Natural killer cell treated with Interleukin-12 subunit alpha and Interleukin-12 subunit beta and Interleukin-15 and Interleukin-18, amount 100 ng/mL, for 72 hours (primary cell): ENCODE results near the gene KIZ. TPM values are rescaled to one million over a fixed set of nuclear protein-coding genes. Genes with fewer than 3 reads are reported as not detected.

Experiments
- total RNA-seq, 2 donors: library from RNA; stranded (reverse); gene quantifications; one replicate each; pipeline ENCODE4 v1.2.3, GENCODE V29; 2022

The KIZ gene
- total RNA-seq, 2 donors from 2014 or later = 10.5 to 20.6 TPM

Other genes with a start within 250 kb of the KIZ start
- gene LINC00237, start 19.7 kb upstream of the KIZ start, total RNA-seq = not detected
- 10 to 100 TPM; 62.1 to 68.6 TPM for gene XRN2, start 177.2 kb downstream of the KIZ start, total RNA-seq